Measurements from ENCODE around the gene GALNS.

GRCh38 chr16:88842308-88842756 lies 14.4 kb downstream of the GALNS start:
- TF ChIP-seq POLR2A (IDR thresholded peaks at IDR 0.05) (no peak), CTCF (IDR thresholded peaks at IDR 0.05) (no peak)
